Gastroesophageal sphincter (tissue), 3 donors: ENCODE measurements around the gene CISH.

ENCODE experiments used
- CTCF ChIP-seq, 4 experiments: fragments of 200-600 bp in 2 of 4; fragments of 450-650 bp in 2 of 4; sonication (generic) in 1 of 4; IDR thresholded peaks; one replicate each; pipeline ENCODE4 v1.5.1; 2017 to 2019; ENCODE audit warnings: antibody characterized with exemption in 4 of 4, mild to moderate bottlenecking in 2 of 4, moderate library complexity in 2 of 4
- POLR2A ChIP-seq, 2 donors: fragments of 450-650 bp; IDR thresholded peaks; one replicate each; pipeline ENCODE4 v1.6.1; 2017; ENCODE audit warnings: antibody characterized with exemption in 2 of 2, mild to moderate bottlenecking in 2 of 2, moderate library complexity in 1 of 2
- POLR2AphosphoS5 ChIP-seq: sonication (generic); formaldehyde crosslinking; IDR thresholded peaks from one replicate; pipeline ENCODE4 v1.6.1; 2017; ENCODE audit warnings: antibody characterized with exemption

GRCh38 chr3:50651920-50652529 lies 40.5 kb upstream of the CISH start:
- no peak for TF ChIP-seq CTCF (IDR thresholded peaks at IDR 0.05)
- TF ChIP-seq POLR2AphosphoS5: no peak
- no peak for TF ChIP-seq POLR2A (IDR thresholded peaks at IDR 0.05)
